HEK293 (cell line): ENCODE data around the gene PRKAG3.

Experiments
- CTCF ChIA-PET: fragments of 350-600 bp; formaldehyde crosslinking; extraction: SDS; loops from one replicate; lab custom pipeline; 2021; ENCODE audit warnings: antibody characterized with exemption; lab: Yijun Ruan, JAX
- POLR2A ChIA-PET: fragments of 300-600 bp; formaldehyde crosslinking; extraction: SDS; loops from one replicate; lab custom pipeline; 2020; ENCODE audit warnings: antibody characterized with exemption, inconsistent platforms; lab: Yijun Ruan, JAX
- H3K27ac ChIP-seq: fragments of 200-500 bp; sonication (Bioruptor generic); 2 replicates; pipeline ENCODE4 v1.5.1; 2014; ENCODE audit warnings: low read depth, low read length, control low read depth, inconsistent platforms; ENCODE audit errors: extremely low read depth
- H3K36me3 ChIP-seq, 2 experiments: fragments of 200-500 bp in 1 of 2; sonication (Bioruptor generic) in 1 of 2; 1 replicate in 1 of 2; 2 replicates in 1 of 2; pipeline ENCODE4 v1.5.1; 2014 to 2017; ENCODE audit warnings: inconsistent platforms in 2 of 2, low read length in 2 of 2; ENCODE audit not compliant: control insufficient read depth in 2 of 2, insufficient read depth in 1 of 2
- H3K4me1 ChIP-seq: fragments of 200-500 bp; sonication (Bioruptor generic); 2 replicates; pipeline ENCODE4 v1.5.1; 2014; ENCODE audit warnings: mild to moderate bottlenecking, low read length, inconsistent platforms; ENCODE audit not compliant: control insufficient read depth, insufficient read depth
- H3K4me3 ChIP-seq: 2 replicates; pipeline ENCODE4 v1.5.1; 2011; ENCODE audit warnings: low read depth, mild to moderate bottlenecking, control low read depth, low read length, moderate library complexity
- H3K9me3 ChIP-seq: fragments of 200-500 bp; sonication (Bioruptor generic); 2 replicates; pipeline ENCODE4 v1.5.1; 2014; ENCODE audit warnings: low read depth, low read length, inconsistent platforms; ENCODE audit not compliant: control insufficient read depth, insufficient read depth
- HIC1 ChIP-seq: fragments of 450-650 bp; formaldehyde crosslinking; IDR thresholded peaks from 2 replicates; pipeline ENCODE4 v1.5.1; 2016; ENCODE audit warnings: missing biosample characterization, missing genetic modification characterization
- KLF17 ChIP-seq: fragments of 450-650 bp; formaldehyde crosslinking; IDR thresholded peaks from 2 replicates; pipeline ENCODE4 v1.5.1; 2016; ENCODE audit warnings: missing biosample characterization, missing genetic modification characterization
- PRDM1 ChIP-seq: fragments of 450-650 bp; formaldehyde crosslinking; IDR thresholded peaks from 2 replicates; pipeline ENCODE4; 2016; ENCODE audit warnings: missing biosample characterization, missing genetic modification characterization
- RBAK ChIP-seq: fragments of 450-650 bp; formaldehyde crosslinking; IDR thresholded peaks from 2 replicates; pipeline ENCODE4 v1.5.1; 2016; ENCODE audit warnings: missing biosample characterization, missing genetic modification characterization
- REPIN1 ChIP-seq: fragments of 450-650 bp; formaldehyde crosslinking; IDR thresholded peaks from 2 replicates; pipeline ENCODE4 v1.5.1; 2017; ENCODE audit warnings: missing biosample characterization, missing genetic modification characterization, low read depth
- SETDB1 ChIP-seq: IDR thresholded peaks from one replicate; pipeline ENCODE4 v1.6.1; 2017; ENCODE audit warnings: mild to moderate bottlenecking, low read length, moderate library complexity, mixed read lengths; ENCODE audit not compliant: insufficient read length
- ZBTB1 ChIP-seq: fragments of 450-650 bp; formaldehyde crosslinking; IDR thresholded peaks from 2 replicates; pipeline ENCODE4 v1.5.1; 2016; ENCODE audit warnings: missing biosample characterization, missing genetic modification characterization
- ZBTB6 ChIP-seq: fragments of 450-650 bp; formaldehyde crosslinking; IDR thresholded peaks from 2 replicates; pipeline ENCODE4 v1.5.1; 2017; ENCODE audit warnings: missing biosample characterization, missing genetic modification characterization
- ZIC2 ChIP-seq: fragments of 450-650 bp; formaldehyde crosslinking; IDR thresholded peaks from 2 replicates; pipeline ENCODE4 v1.5.1; 2016; ENCODE audit warnings: missing biosample characterization, missing genetic modification characterization
- ZNF146 ChIP-seq: fragments of 450-650 bp; formaldehyde crosslinking; IDR thresholded peaks from 2 replicates; pipeline ENCODE4 v1.5.1; 2016; ENCODE audit warnings: missing biosample characterization, missing genetic modification characterization
- ZNF221 ChIP-seq: fragments of 450-650 bp; formaldehyde crosslinking; IDR thresholded peaks from 2 replicates; pipeline ENCODE4 v1.5.1; 2017; ENCODE audit warnings: missing biosample characterization, missing genetic modification characterization, borderline replicate concordance
- ZNF24 ChIP-seq: fragments of 450-650 bp; formaldehyde crosslinking; IDR thresholded peaks from 2 replicates; pipeline ENCODE4 v1.5.1; 2016; ENCODE audit warnings: missing biosample characterization, missing genetic modification characterization
- ZNF350 ChIP-seq: fragments of 450-650 bp; formaldehyde crosslinking; IDR thresholded peaks from 2 replicates; pipeline ENCODE4 v1.5.0; 2017; ENCODE audit warnings: missing biosample characterization, mild to moderate bottlenecking, missing genetic modification characterization
- ZNF366 ChIP-seq: fragments of 450-650 bp; formaldehyde crosslinking; conservative IDR thresholded peaks from 2 replicates; pipeline ENCODE4 v1.5.1; 2016; ENCODE audit warnings: missing biosample characterization, missing genetic modification characterization
- ZNF416 ChIP-seq: fragments of 450-650 bp; formaldehyde crosslinking; IDR thresholded peaks from 2 replicates; pipeline ENCODE4 v1.5.1; 2016; ENCODE audit warnings: missing biosample characterization, missing genetic modification characterization
- ZNF48 ChIP-seq: fragments of 450-650 bp; formaldehyde crosslinking; IDR thresholded peaks from 2 replicates; pipeline ENCODE4 v1.5.1; 2016; ENCODE audit warnings: missing biosample characterization, missing genetic modification characterization
- ZNF521 ChIP-seq: fragments of 450-650 bp; formaldehyde crosslinking; IDR thresholded peaks from 2 replicates; pipeline ENCODE4 v1.5.1; 2017; ENCODE audit warnings: missing biosample characterization, mild to moderate bottlenecking, missing genetic modification characterization
- ZNF560 ChIP-seq: fragments of 450-650 bp; formaldehyde crosslinking; IDR thresholded peaks from 2 replicates; pipeline ENCODE4 v1.5.1; 2017; ENCODE audit warnings: missing biosample characterization, missing genetic modification characterization, borderline replicate concordance
- ZNF664 ChIP-seq: fragments of 450-650 bp; formaldehyde crosslinking; IDR thresholded peaks from 2 replicates; pipeline ENCODE4 v1.5.1; 2016; ENCODE audit warnings: missing biosample characterization, missing genetic modification characterization
- ZNF692 ChIP-seq: fragments of 450-650 bp; formaldehyde crosslinking; IDR thresholded peaks from 2 replicates; pipeline ENCODE4 v1.5.1; 2016; ENCODE audit warnings: missing biosample characterization, missing genetic modification characterization
- ZNF768 ChIP-seq: fragments of 450-650 bp; formaldehyde crosslinking; IDR thresholded peaks from 2 replicates; pipeline ENCODE4 v1.5.1; 2018; ENCODE audit warnings: missing biosample characterization, mild to moderate bottlenecking, missing genetic modification characterization

Gene PRKAG3

GRCh38 chr2:218821605-218822211 is 9.9 kb downstream of the PRKAG3 start (continued):
- no peak for TF ChIP-seq KLF17
- no peak for TF ChIP-seq ZNF146 (tag by site-specific recombination)
- no peak for TF ChIP-seq ZNF416 (tag by site-specific recombination)
- TF ChIP-seq ZNF48 (tag by site-specific recombination), result no peak
- TF ChIP-seq HIC1 (tag by site-specific recombination), result no peak
- TF ChIP-seq ZNF350 (tag by site-specific recombination), result no peak
- TF ChIP-seq REPIN1, result no peak
- TF ChIP-seq ZNF692 (tag by site-specific recombination), result no peak

- POLR2A ChIA-PET, result no interaction called here
- TF ChIP-seq ZNF560 (tag by site-specific recombination), result no peak
- no peak for TF ChIP-seq ZBTB6
- TF ChIP-seq ZNF664 (tag by site-specific recombination), result no peak
- no peak for TF ChIP-seq ZIC2 (tag by site-specific recombination)
- no peak for TF ChIP-seq SETDB1
- CTCF ChIA-PET, result interaction anchor here (0.6 kb wide), 1 partner anchor 50 kb away, joined by 4 read pairs; no protein-coding TSS in a partner anchor
- Histone ChIP-seq H3K4me3 (no peak overlapping the region), H3K27ac (no peak overlapping the region), H3K36me3 (no peaks in the 10 kb centered on the region), H3K9me3 (no peaks in the 10 kb centered on the region), H3K4me1 (no peaks in the 10 kb centered on the region)
These were observed 10.7 kb downstream of the PRKAG3 start for GRCh38 chr2:218820746-218821369.

GRCh38 chr2:218819093-218819492 is 12.5 kb downstream of the PRKAG3 start:
- POLR2A ChIA-PET, result no interaction called here
- Histone ChIP-seq H3K27ac (no peak overlapping the region), H3K36me3 (no peaks in the 10 kb centered on the region), H3K4me1 (no peaks in the 10 kb centered on the region), H3K9me3 (no peaks in the 10 kb centered on the region), H3K4me3 (no peak overlapping the region)
- CTCF ChIA-PET, result interaction anchor here (0.6 to 0.8 kb wide), 2 partner anchors 61 to 254 kb away, joined by 3 read pairs; no protein-coding TSS in a partner anchor
- no peak for TF ChIP-seq ZNF366
- TF ChIP-seq ZNF521 (tag by site-specific recombination), result no peak
- no peak for TF ChIP-seq PRDM1 (tag by site-specific recombination)
- TF ChIP-seq ZNF221 (tag by site-specific recombination), result no peak
- TF ChIP-seq ZBTB6, result no peak
- no peak for TF ChIP-seq ZBTB1 (tag by site-specific recombination)
- TF ChIP-seq ZNF416 (tag by site-specific recombination), result no peak
- TF ChIP-seq RBAK, result no peak
- TF ChIP-seq ZNF768 (tag by site-specific recombination), result no peak
- no peak for TF ChIP-seq ZNF24 (tag by site-specific recombination)
